T-helper 2 cell (primary cell): ENCODE data around the gene CHGA.

Experiments
- DNase-seq, 5 experiments: peaks; one replicate each; pipeline versions ENCODE4 v3.0.0 to v3.0.0-alpha.2; 2012 to 2022

Gene CHGA

GRCh38 chr14:92930737-92931602 is 8.0 kb downstream of the CHGA start:
- no peak for DNase-seq

DNA sequence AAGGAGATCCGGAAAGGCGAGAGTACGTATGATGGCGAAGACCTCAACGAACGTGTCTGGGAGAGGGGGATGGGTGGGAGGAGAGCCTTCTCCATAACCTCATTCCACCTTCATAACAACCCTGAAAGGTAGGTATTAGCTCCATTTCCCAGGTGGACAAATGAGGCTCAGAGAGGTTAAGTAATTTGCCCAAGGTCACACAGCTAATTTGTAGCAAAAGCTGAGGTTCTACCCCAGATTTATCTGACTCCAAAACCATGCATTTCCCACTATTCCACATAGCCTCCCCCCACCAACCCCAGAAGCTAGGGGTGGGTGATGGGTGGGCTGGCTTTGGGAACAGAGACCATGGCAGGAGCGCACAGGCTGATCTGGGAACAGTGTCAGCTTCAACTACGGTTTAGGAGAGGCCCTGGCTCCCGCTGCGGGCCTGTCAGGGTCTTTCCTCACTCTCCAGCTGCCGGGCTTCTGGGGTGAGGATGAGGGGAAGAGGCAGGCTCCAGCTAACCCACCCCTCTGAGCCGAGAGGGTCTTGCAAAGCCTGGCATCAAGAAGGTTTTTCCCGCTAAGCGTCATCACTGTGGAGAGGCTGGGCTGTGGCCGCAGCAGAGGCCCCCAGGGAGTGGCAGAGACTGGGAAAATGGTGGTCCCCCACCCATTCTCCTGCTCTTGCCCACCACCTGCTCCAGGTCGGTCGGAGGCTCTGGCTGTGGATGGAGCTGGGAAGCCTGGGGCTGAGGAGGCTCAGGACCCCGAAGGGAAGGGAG is 8.9 kb downstream of the CHGA start:
- DNase-seq, result no peak

DNA sequence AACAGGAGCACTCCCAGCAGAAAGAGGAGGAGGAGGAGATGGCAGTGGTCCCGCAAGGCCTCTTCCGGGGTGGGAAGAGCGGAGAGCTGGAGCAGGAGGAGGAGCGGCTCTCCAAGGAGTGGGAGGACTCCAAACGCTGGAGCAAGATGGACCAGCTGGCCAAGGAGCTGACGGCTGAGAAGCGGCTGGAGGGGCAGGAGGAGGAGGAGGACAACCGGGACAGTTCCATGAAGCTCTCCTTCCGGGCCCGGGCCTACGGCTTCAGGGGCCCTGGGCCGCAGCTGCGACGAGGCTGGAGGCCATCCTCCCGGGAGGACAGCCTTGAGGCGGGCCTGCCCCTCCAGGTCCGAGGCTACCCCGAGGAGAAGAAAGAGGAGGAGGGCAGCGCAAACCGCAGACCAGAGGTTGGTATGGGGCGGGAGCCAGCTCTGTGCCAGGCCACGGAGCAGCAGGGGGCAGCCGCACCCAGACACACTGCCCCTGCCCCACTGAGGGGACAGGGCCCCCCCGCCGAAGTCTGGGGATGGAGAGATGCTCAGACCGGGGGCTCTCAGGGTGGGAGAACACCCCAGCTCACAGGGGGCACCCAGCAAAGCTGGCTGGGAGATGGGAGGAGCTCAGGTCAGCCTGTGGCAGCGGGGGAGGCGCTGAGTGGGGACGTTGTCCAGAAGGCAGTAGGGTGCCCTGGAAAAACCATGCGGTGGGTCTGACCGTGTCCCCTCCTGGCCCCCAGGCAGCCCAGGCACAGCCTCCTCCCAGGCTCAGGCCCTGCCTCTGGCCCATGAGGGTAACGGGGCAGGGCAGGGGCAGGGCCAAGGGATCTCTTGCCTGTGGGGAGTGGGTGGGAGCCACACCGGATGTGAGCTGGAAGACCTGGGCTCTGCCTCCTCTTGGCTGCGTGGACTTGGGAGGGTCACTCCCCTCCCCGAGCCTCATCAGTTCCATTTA is 9.8 kb downstream of the CHGA start:
- DNase-seq, result no peak

GRCh38 chr14:92933481-92933880 is 10.5 kb downstream of the CHGA start:
- no peak for DNase-seq

DNA sequence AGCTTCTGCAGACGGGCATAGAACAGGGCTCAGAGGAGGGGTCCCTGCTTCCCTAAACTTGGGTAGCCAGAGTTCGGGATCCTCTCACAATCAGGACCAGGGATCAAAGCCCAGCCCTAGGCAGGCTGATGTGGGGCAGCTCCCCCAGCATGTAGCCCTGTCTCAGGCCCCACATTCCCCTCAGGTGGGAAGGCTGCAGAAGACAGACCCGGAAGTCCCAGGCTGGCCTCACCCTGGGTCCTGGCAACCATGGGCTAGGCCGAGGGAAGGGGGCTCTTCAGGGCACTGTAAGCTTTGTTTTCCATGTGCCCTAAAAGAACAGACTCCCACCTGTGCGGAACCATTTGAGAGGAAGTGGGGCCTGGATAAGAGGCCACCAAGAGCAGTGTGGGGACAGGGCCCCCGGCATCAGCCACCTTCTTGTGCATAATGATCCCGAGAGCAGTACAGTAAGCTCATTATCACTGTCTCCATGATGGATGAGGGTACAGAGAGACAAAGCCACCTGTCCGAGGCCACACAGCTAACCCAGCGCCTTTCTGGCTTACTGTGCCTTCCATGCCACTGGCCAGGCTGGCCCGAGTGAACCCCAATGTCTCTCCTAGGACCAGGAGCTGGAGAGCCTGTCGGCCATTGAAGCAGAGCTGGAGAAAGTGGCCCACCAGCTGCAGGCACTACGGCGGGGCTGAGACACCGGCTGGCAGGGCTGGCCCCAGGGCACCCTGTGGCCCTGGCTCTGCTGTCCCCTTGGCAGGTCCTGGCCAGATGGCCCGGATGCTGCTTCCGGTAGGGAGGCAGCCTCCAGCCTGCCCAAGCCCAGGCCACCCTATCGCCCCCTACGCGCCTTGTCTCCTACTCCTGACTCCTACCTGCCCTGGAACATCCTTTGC is 11.5 kb downstream of the CHGA start:
- no peak for DNase-seq

GRCh38 chr14:92935446-92935845 is 12.5 kb downstream of the CHGA start:
- DNase-seq, result no peak

- no peak for DNase-seq
Measured at GRCh38 chr14:92936085-92936484, 13.1 kb downstream of the CHGA start.

DNA sequence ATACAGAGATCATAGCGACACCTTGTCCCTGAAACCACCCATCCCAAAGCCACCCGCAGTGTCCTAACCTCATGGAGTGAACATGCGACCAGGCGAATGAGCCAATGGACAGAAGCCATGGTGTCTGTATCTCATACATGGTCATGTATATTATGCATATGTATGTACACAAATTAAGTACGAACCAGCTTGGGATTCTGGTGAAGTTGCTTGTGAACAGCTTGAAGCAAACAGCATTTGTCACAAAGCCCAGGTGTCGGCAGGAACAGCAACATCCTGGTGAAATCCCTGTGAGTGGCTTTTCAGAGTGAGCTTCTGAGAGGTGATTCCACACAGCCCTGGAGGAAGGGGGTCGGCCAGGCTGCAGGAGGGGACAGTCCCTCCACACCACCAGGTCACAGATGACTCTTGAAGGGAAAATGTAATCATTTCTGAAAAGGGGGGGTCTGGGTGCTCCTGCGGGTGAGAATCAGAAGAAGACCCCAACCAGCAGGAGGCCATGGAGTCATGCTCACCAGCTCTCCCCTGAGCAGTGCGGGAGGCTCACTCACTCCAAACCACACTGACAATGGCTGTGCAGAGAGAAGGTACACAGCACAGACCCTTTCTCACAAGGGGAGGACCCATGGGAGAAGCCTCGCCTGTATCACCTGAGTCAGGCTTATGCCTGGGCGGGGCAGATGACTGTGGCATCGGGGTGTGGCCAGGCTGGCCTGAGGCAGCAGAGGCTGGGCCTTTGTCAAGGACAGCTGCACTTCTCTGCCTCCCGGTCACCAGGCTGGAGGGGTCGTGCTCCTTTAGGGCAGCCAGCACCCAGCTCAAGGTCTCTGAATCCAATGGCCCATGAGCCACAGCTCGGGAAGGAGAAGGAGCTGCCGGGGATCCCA is 14.3 kb downstream of the CHGA start:
- DNase-seq, result no peak

DNA sequence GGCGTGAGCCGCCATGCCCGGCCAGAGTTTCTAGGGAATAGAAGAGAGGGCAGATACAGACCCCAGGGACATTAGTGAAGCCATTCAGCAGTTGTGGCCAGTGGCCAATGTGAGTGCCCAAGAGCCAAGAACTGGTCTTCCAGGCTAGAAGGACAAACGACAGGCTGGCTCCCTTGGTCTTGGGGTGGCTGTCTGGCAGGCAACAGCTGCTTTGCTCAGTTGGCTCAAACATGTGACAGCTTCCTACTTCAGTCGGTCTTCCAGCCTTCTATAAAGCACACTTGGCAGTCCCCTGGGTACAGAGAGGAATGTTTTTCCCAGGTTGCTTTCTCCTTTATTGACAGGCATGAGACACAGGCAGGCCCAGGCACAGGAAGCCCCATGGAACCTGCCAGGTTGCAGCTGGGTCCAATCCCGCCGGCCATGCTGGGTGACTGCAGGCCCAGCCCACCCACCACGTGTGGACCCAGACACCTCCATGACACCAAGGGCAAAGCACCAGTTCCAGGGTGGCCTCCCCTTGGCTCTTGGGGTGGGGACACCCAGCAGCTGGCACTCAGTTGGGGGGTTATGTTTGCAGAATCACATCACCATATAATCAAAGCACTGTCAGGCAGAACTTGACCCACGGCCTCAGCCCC is 15.4 kb downstream of the CHGA start:
- DNase-seq, result no peak

GRCh38 chr14:92938890-92939671 is 16.1 kb downstream of the CHGA start:
- DNase-seq, result no peak

DNA sequence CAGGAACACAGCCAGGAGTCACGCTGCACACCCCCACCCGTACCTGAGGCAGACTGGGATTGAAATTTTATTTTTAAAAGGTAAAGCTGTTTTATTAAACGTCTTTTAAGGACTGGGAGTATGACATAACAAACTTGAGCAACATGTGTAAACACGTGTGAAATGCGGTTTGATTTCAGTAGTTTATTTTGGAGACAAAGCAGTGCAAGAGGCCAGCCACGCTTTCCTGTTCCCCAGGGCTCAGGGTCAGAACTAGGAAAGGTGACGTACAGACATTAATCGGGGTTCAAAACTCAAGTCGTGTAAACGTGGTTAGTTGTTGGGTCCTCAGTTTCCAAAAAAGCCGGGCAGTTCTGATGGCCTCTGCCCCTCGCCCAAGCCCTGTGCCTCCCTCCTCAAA is 16.7 kb downstream of the CHGA start:
- DNase-seq, result no peak

- DNase-seq, result no peak
Measured at GRCh38 chr14:92940543-92940942, 17.6 kb downstream of the CHGA start.

DNA sequence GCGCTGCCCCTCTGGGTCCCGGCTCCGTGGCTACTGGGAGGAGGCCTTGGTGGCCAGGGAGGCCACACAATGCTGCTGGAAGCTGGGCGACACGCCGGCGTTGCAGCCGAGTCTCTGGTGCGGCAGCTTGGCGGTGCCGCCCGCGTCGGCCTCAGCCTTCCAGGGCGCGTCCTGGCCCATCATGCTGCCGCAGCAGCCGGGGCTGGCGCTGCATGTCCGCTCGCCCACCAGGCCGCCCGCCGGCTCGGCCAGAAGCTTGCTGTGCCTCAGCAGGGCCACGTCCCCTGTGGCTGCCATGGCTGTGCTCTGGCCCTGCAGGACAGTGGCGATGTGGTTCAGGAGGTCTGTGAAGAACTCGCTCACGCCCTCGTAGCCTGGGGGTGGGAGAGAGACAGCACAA is 18.6 kb downstream of the CHGA start:
- no peak for DNase-seq

DNA sequence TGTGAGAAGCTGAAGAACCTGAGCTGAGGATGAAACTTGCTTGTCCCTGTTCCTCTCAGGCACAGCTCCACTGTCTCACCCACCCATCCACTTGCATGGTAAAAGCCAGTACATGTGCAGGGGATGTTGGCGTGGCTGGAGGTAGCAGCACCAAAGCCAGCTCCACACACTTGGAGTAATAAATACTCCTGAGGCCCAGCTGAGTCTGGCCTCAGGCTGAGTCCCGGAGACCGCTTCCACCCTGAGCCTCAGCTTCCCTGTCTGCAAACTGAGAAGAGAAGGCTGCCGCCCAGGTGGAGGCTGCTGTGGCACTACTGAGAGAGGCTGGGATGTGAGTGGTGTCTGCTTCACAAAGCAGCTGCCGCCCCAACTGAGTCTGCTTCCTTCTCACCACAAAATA is 19.2 kb downstream of the CHGA start:
- DNase-seq, result no peak

GRCh38 chr14:92942576-92942975 is 19.6 kb downstream of the CHGA start:
- DNase-seq, result no peak

GRCh38 chr14:92942976-92943710 is 20.2 kb downstream of the CHGA start:
- DNase-seq, result no peak

DNA sequence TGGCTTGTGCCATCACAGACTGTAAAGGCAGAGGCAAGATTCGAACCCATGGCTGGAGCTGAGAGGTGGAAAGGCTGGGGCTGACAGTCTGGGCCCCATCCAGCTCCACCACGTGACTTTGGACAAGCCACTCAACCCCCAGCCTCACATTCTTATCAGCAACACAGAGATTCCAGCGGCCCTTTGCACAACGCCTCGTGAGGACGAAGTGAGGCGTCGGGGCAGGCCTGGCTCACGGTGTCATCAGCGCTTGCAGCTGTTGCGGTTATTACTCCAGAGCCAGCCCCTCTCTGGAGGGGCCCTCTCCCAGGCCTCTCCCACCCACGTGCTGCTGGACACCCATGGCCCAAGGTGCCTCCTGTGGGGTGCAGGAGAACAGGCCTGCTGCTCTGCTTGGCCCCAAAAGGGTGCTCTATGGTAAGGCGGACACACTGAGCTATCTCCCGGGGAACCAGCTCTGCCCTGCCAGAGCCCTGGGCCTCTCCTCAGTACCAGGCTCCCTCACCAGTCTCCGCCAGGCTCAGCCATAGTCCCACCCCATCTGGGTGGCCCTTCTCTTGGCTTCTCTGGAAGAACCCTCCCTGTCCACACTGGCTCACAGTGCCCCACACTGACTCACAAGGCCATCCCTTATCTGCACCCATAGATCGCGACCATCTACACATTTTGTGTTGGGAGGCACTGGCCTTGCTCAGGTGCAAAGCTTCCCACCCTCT is 21.1 kb downstream of the CHGA start:
- no peak for DNase-seq

- no peak for DNase-seq
Measured at GRCh38 chr14:92944976-92945375, 22.0 kb downstream of the CHGA start.
